GM10266 (cell line): ENCODE data around the gene KRTAP10-3.
"Not testable (repeated sequence)": the region's sequence is repeated elsewhere in the genome, so short reads cannot be mapped to it uniquely, and the experiment has no call there.

ENCODE experiments used
- DNase-seq: peaks from one replicate; pipeline ENCODE4 v3.0.0; 2012; ENCODE audit errors: extremely low spot score
- TF ChIP-seq, protein P1 (sequence below): IDR thresholded peaks from 2 replicates; pipeline ENCODE4 v1.5.1; 2012; ENCODE audit warnings: mild to moderate bottlenecking, low read depth; ENCODE audit not compliant: control insufficient read depth, insufficient read depth; ENCODE audit errors: missing control alignments

KRTAP10-3 gene

DNA sequence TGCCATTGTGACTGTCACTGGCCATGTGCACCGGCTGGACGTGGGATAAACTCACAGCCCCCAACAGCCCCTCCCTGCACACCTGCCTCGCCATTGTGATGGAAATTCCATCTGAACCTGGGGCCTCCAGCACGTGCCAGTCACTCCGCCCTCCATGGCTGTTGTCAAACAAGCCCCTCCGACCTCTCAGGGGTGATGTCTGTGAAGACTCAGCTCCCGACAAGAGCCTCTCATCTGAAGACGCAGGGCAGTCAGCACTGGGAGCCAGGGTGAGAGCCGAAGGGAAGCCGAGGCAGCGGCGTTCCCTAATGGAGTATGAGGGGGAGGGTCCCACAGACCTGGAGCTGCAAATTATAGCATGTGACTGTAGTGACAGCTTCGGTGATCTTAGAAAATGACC is 5.9 kb downstream of the KRTAP10-3 start:
- no peak for DNase-seq
- TF ChIP-seq, protein P1, sequence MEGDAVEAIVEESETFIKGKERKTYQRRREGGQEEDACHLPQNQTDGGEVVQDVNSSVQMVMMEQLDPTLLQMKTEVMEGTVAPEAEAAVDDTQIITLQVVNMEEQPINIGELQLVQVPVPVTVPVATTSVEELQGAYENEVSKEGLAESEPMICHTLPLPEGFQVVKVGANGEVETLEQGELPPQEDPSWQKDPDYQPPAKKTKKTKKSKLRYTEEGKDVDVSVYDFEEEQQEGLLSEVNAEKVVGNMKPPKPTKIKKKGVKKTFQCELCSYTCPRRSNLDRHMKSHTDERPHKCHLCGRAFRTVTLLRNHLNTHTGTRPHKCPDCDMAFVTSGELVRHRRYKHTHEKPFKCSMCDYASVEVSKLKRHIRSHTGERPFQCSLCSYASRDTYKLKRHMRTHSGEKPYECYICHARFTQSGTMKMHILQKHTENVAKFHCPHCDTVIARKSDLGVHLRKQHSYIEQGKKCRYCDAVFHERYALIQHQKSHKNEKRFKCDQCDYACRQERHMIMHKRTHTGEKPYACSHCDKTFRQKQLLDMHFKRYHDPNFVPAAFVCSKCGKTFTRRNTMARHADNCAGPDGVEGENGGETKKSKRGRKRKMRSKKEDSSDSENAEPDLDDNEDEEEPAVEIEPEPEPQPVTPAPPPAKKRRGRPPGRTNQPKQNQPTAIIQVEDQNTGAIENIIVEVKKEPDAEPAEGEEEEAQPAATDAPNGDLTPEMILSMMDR: no peak

DNA sequence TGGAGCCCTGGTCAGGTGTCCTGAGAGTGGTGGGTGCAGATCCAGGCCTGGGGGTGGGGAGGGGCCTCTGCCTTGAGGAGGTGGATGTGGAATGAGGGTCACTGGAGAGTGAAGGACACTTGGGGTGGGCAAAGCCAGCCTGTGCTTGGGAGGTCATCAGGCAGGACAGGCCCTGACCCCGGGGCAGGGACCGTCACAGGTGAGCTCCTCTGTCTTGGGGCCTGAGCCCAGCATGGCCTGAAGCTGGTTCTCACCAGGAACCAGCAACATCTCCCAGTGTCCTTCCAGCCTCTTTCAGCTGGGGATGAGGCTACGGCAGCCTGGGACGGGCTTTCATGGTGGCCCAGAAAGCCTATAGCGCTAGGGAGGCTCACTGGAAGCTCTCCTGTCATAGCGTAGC is 6.5 kb downstream of the KRTAP10-3 start:
- DNase-seq: no peak
- TF ChIP-seq, protein P1: no peak

DNA sequence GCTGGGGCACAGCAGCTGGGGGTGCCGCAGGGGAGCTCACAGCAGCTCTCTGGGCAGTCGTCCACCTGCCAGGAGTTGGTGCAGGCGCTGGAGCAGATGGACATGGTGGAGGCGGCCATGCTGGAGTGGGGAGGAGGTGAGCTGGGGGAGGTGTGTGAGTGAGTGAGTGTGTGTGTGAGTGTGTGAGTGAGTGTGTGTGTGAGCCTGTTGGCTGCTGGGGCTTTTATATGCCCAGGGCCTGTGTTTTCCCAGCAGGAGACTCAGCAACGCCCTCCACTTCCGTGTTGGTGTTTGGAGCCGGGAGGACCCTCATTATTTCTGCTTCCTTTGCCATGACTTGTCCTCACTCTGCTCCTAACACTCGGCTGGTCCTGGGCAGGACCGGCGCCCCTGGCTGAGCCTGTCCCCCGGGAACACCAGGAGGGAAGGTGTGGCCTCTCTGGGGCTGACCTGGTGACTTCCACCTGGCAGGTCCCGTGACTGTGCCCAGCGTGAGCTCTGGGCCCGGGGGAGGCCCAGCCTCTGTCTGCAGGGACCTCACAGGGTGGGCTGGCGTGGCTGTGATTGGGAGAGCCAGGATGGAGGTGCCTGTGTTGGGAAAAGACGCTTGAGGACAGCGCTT is 7.1 kb downstream of the KRTAP10-3 start, which contains the start of gene KRTAP10-2:
Gene KRTAP10-2, minus strand, starts transcription at position 166 of the 622 bp plus-strand sequence. Its CDS starts 47 bp downstream, at position 119.
- no peak for DNase-seq
- TF ChIP-seq, protein P1: no peak

DNA sequence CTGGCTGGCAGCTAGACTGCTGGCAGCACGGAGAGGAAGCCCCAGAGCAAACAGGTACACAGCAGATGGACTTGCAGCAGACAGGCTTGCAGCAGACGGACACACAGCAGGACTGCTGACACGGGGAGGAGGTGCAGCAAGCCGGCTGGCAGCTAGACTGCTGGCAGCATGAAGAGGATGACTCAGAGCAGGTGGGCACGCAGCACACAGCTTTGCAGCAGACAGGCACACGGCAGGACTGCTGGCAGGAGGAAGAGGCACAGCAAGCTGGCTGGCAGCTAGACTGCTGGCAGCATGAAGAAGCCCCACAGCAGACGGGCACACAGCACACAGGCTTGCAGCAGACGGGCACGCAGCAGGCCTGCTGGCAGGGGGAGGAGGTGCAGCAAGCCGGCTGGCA is 7.8 kb downstream of the KRTAP10-3 start:
- TF ChIP-seq, protein P1: no peak
- DNase-seq: no peak

DNA sequence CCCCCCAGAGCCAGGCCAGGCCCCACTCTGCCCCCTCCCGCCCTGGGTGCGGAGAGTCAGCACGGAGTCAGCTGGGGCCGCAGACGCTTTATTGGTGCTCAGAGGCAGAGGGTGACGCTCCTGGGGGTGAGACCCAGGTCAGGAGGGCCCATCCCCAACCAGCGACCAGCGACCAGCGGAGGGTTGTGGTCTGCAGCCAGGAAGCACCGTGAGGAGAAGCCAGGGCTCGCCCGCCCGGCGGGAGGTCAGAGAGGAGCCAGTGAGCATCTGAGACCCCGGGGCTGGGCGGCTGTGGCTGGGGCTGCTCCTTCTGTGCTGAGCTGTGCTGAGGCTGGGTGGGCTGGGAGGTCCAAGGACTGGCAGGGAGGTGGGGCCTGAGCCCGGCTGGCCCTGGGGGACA is 8.3 kb downstream of the KRTAP10-3 start:
- DNase-seq: not testable (repeated sequence)

DNA sequence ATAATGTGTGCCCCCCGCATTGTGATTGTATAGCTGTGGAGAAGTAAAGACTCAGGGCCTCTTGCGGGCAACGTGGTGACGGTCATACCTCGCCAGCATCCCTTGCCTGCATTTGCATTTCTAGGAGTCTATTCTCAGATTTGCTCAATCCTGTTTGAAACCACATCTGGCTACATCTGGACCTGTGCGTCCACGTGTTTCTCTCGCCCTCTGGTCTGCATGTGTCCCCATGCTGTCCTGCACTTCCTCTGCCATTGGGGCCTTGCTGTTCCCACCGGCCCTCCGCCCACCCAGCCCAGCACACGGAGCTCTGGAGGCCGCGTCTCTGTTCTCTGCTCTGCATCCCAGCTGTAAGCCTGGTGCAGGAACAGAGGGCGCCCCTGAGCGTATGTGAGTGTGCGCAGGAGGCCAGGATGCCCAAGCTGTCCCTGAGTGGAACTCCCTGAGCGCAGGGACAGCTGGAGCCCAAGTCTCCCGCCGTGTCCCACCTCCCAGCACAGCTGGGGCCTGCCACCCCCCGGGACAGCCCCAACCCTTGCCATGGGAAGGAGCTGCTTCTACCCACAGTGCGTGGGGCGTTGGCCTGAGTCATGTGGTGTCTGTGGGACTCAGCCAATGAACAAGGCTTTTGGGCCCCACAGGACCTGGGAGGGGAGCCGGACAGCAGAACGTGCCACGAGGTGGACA is 8.9 kb downstream of the KRTAP10-3 start:
- TF ChIP-seq, protein P1: no peak
- DNase-seq: no peak

DNA sequence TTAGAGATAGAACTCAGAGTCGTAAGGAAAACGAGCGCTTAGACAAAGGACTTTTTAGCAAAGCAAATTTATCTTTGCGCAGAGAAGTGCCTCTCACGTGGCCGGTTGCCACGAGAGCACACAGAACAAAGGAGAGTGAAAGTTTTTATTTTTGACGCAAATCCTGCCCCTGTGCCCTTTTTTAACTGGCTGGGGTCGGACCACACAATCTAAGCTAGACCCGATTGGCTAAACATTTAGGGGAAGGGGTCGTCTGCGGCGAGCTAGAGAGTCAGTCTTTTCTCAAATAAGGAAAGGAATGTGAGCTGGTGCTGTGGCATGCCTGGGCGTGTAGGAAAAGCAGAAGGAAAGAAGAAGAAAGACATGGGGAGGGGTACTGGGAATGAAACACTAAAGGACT is 9.7 kb downstream of the KRTAP10-3 start:
- DNase-seq: no peak
- TF ChIP-seq, protein P1: no peak

DNA sequence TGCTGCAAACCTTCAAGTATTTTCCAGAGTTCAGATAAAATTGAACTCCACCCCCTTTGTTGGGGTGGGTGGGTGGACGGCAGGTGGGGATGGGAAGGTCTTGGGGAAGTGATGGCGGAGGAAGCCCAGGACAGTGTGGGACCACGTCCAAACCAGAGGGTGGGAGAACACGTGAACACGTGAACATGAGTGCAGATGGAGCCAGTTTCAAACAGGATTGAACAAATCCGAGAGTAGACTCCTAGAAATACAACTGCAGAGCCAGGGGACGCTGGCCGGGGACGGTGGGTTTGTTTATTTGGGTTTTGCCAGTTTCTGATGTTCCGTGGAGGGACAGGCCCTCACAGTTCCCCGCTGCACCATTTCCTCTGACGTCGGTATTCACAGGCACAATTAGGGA is 10.2 kb downstream of the KRTAP10-3 start:
- DNase-seq: no peak
- TF ChIP-seq, protein P1: no peak
